Prostate gland (tissue), 2 donors: ENCODE results near the gene PKNOX2.

Source experiments
- CTCF ChIP-seq, 4 experiments: fragments of 200-600 bp in 2 of 4; fragments of 450-650 bp in 2 of 4; sonication (generic) in 2 of 4; IDR thresholded peaks; 1 replicate in 3 of 4; 2 replicates in 1 of 4; pipeline ENCODE4 v1.5.1; 2016 to 2019; ENCODE audit warnings: antibody characterized with exemption in 4 of 4, mild to moderate bottlenecking in 2 of 4, moderate library complexity in 2 of 4
- POLR2A ChIP-seq: fragments of 450-650 bp; IDR thresholded peaks from one replicate; pipeline ENCODE4 v1.6.1; 2016; ENCODE audit warnings: antibody characterized with exemption, mild to moderate bottlenecking

- TF ChIP-seq CTCF (IDR thresholded peaks at IDR 0.05) (no peak), POLR2A (no peak)
Measured at GRCh38 chr11:125414121-125414520, 249.6 kb downstream of the PKNOX2 start.
